SJCRH30 (cell line): ENCODE measurements around the gene NFYA. TPM values are rescaled to one million over a fixed set of nuclear protein-coding genes. Genes with fewer than 3 reads are reported as not detected.

Source experiments
- DNase-seq, 2 experiments: peaks; one replicate each; pipeline ENCODE4 v3.0.0-alpha.2; 2015 to 2020
- H3K27ac ChIP-seq: fragments of 250-450 bp; sonication (Bioruptor Pico); 2 replicates; pipeline ENCODE4 v1.5.1; 2020; ENCODE audit warnings: mild to moderate bottlenecking, moderate library complexity
- H3K27me3 ChIP-seq: fragments of 250-450 bp; sonication (Bioruptor Pico); 2 replicates; pipeline ENCODE4 v1.5.1; 2020; ENCODE audit warnings: mild to moderate bottlenecking, moderate library complexity
- H3K36me3 ChIP-seq: fragments of 250-450 bp; sonication (Bioruptor Pico); 2 replicates; pipeline ENCODE4 v1.5.1; 2020; ENCODE audit warnings: mild to moderate bottlenecking, moderate library complexity
- H3K4me1 ChIP-seq: fragments of 250-450 bp; sonication (Bioruptor Pico); 2 replicates; pipeline ENCODE4 v1.5.1; 2020; ENCODE audit warnings: mild to moderate bottlenecking, moderate library complexity
- H3K4me3 ChIP-seq: fragments of 250-450 bp; sonication (Bioruptor Pico); 2 replicates; pipeline ENCODE4 v1.5.1; 2020; ENCODE audit warnings: mild to moderate bottlenecking, moderate library complexity
- H3K9me3 ChIP-seq: fragments of 250-450 bp; sonication (Bioruptor Pico); replicated peaks from 2 replicates; pipeline ENCODE4 v1.5.1; 2020; ENCODE audit warnings: mild to moderate bottlenecking, moderate library complexity
- total RNA-seq: library from RNA; depleted of rRNA; stranded (reverse); fragments of >200 nt; shearing (Covaris generic); gene quantifications from 2 replicates; pipeline ENCODE4 v1.2.3, GENCODE V29; 2014

NFYA gene
- total RNA-seq, 1 experiment from 2014 or later = 32.4 TPM

DNA sequence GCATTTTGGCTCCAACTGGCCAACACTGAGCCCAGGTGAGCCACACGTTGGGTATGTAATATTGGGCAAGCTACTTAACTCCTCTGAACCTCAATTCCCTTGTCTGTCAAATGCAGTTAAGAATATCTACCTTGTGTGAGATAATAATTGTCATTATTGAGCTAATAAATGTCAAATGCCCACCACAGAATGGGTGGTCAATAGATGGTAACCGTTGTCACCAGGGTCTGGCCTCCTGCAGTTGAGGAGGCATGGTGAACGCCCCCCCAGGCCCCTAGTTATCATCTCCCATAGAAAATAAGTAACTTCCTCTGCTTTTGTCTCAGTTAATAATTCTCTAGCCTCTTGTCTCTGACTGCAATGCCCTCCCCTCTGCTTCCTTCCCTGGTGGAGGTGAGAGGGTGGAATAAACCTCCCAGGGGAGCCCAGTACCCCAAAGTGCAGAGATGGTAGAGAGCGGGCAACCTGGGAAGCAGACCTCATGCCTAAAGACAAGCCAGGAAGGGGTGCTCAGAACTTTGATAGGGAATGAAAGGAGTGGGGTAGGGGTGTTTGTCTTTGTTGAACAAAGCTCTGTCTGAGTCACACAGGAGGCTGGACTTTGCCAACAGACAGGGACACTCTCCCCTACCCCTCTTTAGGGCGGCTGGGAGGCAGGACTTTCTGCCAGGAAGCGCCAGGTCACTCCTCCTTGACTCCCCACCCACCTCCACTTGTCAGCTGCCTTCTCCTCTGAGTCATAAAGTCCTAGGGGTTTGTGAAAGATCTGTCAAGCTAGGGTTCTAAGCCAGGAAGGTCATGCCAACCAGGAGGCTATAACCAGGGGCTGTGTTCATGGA lies 32.5 kb upstream of the NFYA start:
- Histone ChIP-seq H3K4me1 (peaks cover 6% of the 10 kb centered on the region; the same call in 1 of the 2 replicates), H3K36me3 (no peaks in the 10 kb centered on the region), H3K4me3 (no peak overlapping the region), H3K27ac (no peak overlapping the region), H3K27me3 (no peaks in the 10 kb centered on the region), H3K9me3 (no peaks in the 10 kb centered on the region)
- DNase-seq = no peak

GRCh38 chr6:41040940-41041536 lies 31.7 kb upstream of the NFYA start:
- Histone ChIP-seq H3K4me1 (peaks cover 13% of the 10 kb centered on the region; the same call in 1 of the 2 replicates), H3K27me3 (no peaks in the 10 kb centered on the region), H3K9me3 (no peaks in the 10 kb centered on the region), H3K36me3 (no peaks in the 10 kb centered on the region), H3K4me3 (no peak overlapping the region), H3K27ac (no peak overlapping the region)
- no peak for DNase-seq

GRCh38 chr6:41042226-41043055 lies 30.3 kb upstream of the NFYA start, which contains the start of gene TSPO2:
TSPO2 (plus strand) TSS chr6:41042467; CDS start chr6:41042986, 519 bp downstream.
- Histone ChIP-seq H3K4me1 (peaks cover 15% of the 10 kb centered on the region; the same call in 1 of the 2 replicates), H3K4me3 (no peak within 1 kb of the TSS), H3K9me3 (no peaks in the 10 kb centered on the region), H3K36me3 (no peaks in the 10 kb centered on the region), H3K27ac (no peak within 1 kb of the TSS), H3K27me3 (no peaks in the 10 kb centered on the region)
- DNase-seq = no peak

DNA sequence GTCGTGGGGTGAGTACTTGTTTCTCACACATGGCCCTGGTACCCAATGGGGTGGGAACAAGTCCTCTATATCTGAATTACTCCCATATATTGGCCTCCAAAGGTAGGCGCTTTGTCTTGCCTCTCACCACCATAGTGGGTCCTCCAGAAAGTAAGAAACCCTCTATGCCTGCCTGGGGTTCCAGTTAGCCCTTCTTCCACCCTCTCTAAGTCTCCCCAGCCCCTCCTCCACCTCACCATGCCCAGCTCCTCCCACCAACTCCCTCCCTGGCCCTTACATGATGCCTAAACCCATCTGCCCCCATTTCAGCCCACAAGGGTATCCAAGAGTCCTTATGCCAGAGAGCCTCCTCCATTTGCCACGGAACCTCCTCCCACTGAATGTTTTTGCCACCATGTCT lies 29.6 kb upstream of the NFYA start:
- DNase-seq = no peak
- Histone ChIP-seq H3K27ac (no peak overlapping the region), H3K36me3 (no peaks in the 10 kb centered on the region), H3K4me1 (peaks cover 15% of the 10 kb centered on the region; the same call in 1 of the 2 replicates), H3K4me3 (no peak overlapping the region), H3K27me3 (no peaks in the 10 kb centered on the region), H3K9me3 (no peaks in the 10 kb centered on the region)

- H3K27me3 ChIP-seq = no peaks in the 10 kb centered on the region
- H3K36me3 ChIP-seq = no peaks in the 10 kb centered on the region
- no peak overlapping the region for H3K27ac ChIP-seq
- no peak overlapping the region for H3K4me3 ChIP-seq
- no peaks in the 10 kb centered on the region for H3K9me3 ChIP-seq
- no peak for DNase-seq
- H3K4me1 ChIP-seq = peaks cover 35% of the 10 kb centered on the region
These were observed 27.1 kb upstream of the NFYA start for GRCh38 chr6:41045664-41046063.

DNA sequence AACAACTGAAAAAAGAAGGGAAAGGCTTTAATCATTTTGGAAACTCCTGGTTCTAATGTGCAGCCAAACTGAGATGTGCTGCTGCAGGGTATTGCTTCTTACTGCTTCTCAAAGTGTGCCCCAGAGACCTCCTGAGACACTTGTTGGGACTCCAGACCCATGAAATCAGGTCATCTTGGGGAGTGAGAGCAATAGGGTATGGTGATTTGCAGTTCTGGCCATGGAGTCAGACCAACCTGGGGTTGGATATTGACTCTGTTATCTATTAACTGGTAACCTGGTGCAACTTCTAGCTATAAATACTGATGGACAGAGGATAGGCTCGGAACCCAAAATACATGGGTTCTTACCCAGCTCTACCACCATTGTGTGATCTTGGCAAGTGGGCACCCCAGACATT lies 26.7 kb upstream of the NFYA start:
- no peak for DNase-seq
- peaks cover 37% of the 10 kb centered on the region for H3K4me1 ChIP-seq
- H3K4me3 ChIP-seq = no peak overlapping the region
- no peak overlapping the region for H3K27ac ChIP-seq
- no peaks in the 10 kb centered on the region for H3K27me3 ChIP-seq
- H3K36me3 ChIP-seq = no peaks in the 10 kb centered on the region
- H3K9me3 ChIP-seq = no peaks in the 10 kb centered on the region

DNA sequence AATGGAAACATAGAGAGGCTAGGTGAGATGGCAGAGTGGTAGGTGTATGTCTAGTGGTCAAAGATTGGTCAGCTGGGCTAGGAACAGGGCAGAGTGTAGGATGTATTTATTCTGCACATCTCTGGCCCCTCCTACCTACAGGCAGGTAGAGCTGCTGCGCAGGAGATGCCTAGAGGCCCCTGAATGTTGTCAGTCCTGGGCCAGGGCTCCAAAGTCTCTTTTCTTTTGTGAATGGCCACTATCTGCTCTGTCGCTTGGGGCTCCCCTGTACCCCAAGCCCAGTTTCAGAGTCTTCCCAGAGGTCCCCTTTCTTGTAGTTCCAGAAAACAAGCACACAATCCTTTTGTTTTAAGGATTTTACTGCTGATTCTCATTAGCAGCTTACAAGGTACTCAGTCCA lies 25.5 kb upstream of the NFYA start:
- peaks cover 40% of the 10 kb centered on the region for H3K4me1 ChIP-seq
- H3K27me3 ChIP-seq = no peaks in the 10 kb centered on the region
- H3K9me3 ChIP-seq = no peaks in the 10 kb centered on the region
- DNase-seq = no peak
- H3K4me3 ChIP-seq = no peak overlapping the region
- H3K27ac ChIP-seq = no peak overlapping the region
- H3K36me3 ChIP-seq = no peaks in the 10 kb centered on the region

DNA sequence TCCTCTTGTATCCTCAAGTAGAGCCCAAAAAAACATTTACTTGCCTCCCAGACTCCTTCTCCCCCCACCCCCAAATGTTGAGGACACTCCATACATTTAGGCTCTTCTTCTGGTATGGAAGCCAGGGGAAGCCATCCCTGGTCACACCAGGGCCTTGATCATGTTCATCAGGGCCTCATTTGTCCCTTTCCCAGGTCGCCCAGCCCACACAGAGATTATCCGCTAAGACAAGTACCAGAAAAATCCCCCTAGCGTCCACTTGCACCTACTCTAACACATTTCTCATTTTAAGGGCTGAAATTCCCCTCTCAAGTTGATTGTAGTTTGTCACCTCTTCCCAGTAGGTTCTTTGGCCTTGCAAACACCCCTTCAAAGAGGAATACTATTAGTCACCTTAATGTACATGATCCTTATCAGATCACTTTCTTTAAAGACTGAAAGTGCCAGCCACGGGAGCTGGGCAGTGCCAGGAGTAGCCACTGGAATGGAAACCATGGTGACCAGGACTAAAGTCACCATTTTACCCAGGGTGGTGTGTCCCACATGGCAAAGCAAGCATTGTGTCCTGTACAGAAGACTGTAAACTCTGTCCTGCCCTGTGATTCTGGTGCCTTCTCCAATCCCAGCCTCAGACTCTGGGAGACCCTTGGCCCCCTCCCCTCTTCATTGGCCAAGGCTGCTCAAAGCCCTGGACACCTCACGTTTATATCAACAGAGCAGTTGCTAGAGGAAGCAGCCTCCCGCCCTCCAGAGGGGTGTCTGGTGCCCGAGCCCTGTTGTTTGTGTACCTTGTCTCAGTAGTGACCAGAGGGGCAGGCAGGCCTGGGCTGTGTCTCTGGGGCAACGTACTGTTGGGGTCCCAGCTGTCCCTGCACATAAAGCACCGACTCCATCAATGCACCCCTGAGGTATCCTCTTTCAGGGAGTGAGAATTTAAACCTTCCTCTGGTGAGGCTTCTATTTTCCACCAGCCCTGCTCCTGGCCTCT lies 24.7 kb upstream of the NFYA start:
- no peak overlapping the region for H3K4me3 ChIP-seq

GRCh38 chr6:41049521-41049920 lies 23.3 kb upstream of the NFYA start:
- H3K4me3 ChIP-seq = no peak overlapping the region
- no peaks in the 10 kb centered on the region for H3K36me3 ChIP-seq
- H3K9me3 ChIP-seq = no peaks in the 10 kb centered on the region
- peak; percentile 72 to 78 for DNase-seq
- peak overlapping the region; percentile 5; the same call in 1 of the 2 replicates for H3K27ac ChIP-seq
- no peaks in the 10 kb centered on the region for H3K27me3 ChIP-seq
- H3K4me1 ChIP-seq = peaks cover 62% of the 10 kb centered on the region

More for the DNA sequence above, 24.7 kb upstream of the NFYA start:
- peaks cover 47% of the 10 kb centered on the region for H3K4me1 ChIP-seq
- peak; percentile 50 to 61 for DNase-seq
- no peak overlapping the region for H3K27ac ChIP-seq
- no peaks in the 10 kb centered on the region for H3K27me3 ChIP-seq
- H3K36me3 ChIP-seq = no peaks in the 10 kb centered on the region
- no peaks in the 10 kb centered on the region for H3K9me3 ChIP-seq

DNA sequence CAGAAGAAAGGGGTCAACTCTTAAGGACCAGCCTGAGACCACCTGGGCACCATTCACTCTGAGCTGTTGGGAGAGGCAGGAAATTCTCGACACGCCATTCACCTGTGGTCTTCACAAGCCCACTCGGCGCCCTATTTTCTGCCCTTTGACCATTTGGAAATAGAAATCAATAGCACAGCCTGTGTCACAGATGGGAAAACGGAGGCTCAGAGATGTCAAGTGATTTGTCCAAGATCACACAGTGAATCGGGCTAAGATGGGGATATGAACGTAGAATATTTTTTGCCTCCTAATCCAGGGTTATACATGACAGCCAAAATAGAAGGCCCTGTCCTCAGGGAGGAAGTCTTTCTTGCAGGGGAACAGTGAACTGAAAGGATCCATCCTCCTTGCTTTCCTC lies 22.8 kb upstream of the NFYA start:
- Histone ChIP-seq H3K36me3 (no peaks in the 10 kb centered on the region), H3K9me3 (no peaks in the 10 kb centered on the region), H3K27me3 (no peaks in the 10 kb centered on the region), H3K4me1 (peaks cover 67% of the 10 kb centered on the region), H3K4me3 (no peak overlapping the region), H3K27ac (peak overlapping the region; percentile 5; the same call in 1 of the 2 replicates)
- DNase-seq = no peak

DNA sequence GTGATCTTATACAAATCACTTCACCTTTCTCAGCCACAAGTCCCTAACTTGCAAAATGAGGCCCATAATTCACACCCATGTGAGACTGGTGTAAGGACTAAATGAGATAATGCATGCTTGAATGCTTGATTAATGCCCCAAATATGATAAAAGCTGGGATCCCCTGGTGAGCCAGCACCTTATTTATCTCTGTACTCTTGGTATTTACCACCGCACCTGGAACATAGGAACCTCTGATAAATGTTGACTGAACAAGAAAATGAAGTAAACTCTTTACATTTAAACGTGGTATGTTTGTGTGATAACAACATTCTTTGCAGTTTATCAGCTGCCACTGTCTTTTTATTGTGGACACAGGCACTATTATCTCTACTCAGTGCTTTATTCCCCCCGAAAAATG lies 22.2 kb upstream of the NFYA start:
- Histone ChIP-seq H3K27me3 (no peaks in the 10 kb centered on the region), H3K9me3 (no peaks in the 10 kb centered on the region), H3K4me3 (no peak overlapping the region), H3K36me3 (no peaks in the 10 kb centered on the region), H3K27ac (no peak overlapping the region), H3K4me1 (peaks cover 67% of the 10 kb centered on the region)
- no peak for DNase-seq

DNA sequence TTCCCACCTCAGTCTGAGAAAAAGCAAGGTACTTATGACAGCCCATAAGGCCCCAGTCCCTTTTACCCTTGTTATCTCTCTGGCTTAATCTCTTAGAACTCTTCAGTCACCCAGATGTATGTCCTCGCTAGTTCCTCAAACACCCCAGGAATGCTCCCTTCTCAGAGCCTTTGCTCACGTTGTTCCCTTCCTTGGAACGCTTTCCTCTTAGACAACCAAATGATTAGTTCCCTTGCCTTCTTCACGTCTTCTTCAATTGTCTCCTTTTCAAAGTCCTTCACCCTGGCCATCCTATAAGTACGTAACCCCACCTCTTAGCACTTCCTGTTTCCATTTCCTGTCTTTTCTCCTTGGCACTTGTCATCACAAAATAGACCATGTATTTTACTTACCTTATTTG lies 20.9 kb upstream of the NFYA start:
- Histone ChIP-seq H3K9me3 (no peaks in the 10 kb centered on the region), H3K4me1 (peaks cover 64% of the 10 kb centered on the region), H3K27ac (no peak overlapping the region), H3K4me3 (no peak overlapping the region), H3K27me3 (no peaks in the 10 kb centered on the region), H3K36me3 (no peaks in the 10 kb centered on the region)
- no peak for DNase-seq

DNA sequence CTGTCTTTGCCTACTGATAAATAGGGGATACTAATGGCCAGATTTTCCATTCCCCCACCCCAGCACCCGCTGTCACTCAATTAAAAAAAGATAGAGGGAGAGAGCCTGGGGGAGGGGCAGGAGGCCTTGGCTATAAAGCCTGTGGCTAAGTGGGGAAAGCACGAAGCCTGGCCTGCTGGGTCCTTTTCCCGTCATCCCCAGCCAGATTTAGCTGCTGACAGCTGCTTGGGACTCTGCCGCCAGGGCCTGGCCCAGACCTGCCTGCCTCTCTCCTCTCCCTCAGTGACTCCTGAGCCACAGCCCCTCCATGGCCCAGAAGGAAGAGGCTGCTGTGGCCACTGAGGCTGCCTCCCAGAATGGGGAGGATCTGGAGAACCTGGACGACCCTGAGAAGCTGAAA lies 19.7 kb upstream of the NFYA start, which contains the start of gene APOBEC2:
Gene APOBEC2, plus strand, starts transcription at position 162 of the 400 bp plus-strand sequence. Its CDS starts 146 bp downstream, at position 308.
- peaks cover 64% of the 10 kb centered on the region for H3K4me1 ChIP-seq
- peak within 1 kb of the TSS; percentile 47 for H3K27ac ChIP-seq
- no peak within 1 kb of the TSS for H3K4me3 ChIP-seq
- no peaks in the 10 kb centered on the region for H3K27me3 ChIP-seq
- no peaks in the 10 kb centered on the region for H3K36me3 ChIP-seq
- no peaks in the 10 kb centered on the region for H3K9me3 ChIP-seq
- peak; percentile 79 to 87 for DNase-seq

GRCh38 chr6:41054511-41054910 lies 18.3 kb upstream of the NFYA start:
- DNase-seq = peak in 1 of 2 experiments; percentile 29
- Histone ChIP-seq H3K27me3 (no peaks in the 10 kb centered on the region), H3K36me3 (no peaks in the 10 kb centered on the region), H3K27ac (peak overlapping the region; percentile 34), H3K4me3 (no peak overlapping the region), H3K9me3 (no peaks in the 10 kb centered on the region), H3K4me1 (peaks cover 55% of the 10 kb centered on the region)
